Erythroblast (primary cell): ENCODE measurements around the gene CREM.

Experiments used
- GATA1 ChIP-seq: IDR thresholded peaks from 2 replicates; pipeline ENCODE4 v1.6.1; 2011; ENCODE audit warnings: low read depth, mild to moderate bottlenecking, control low read depth, low read length, moderate library complexity
- POLR2A ChIP-seq: IDR thresholded peaks from 2 replicates; pipeline ENCODE4 v1.6.1; 2011; ENCODE audit warnings: mild to moderate bottlenecking, low read length

DNA sequence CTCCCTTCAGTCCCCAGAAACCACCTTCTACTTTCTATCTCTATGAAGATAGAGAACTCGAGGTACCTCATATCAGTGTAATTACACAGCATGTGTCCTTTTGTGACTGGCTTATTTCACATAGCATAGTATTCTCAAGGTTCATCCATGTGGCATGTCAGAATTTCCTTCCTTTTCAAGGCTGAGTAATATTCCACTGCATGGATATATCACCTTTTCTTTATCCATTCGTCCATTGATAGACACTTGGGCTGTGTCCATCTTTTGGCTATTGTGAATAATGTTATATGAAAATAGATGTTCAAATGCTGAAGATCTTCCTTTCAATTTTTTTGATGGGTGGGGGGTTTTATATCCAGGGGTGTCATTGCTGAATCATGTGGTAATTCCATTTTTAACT lies 117.9 kb downstream of the CREM start:
- TF ChIP-seq POLR2A (no peak), GATA1 (no peak)
